ENCODE data around the gene RIMS1. TPM values are rescaled to one million over a fixed set of nuclear protein-coding genes. Genes with fewer than 3 reads are reported as not detected.

RIMS1 gene
- total RNA-seq, 1 donor from 2014 or later, result 3.9 TPM

DNA sequence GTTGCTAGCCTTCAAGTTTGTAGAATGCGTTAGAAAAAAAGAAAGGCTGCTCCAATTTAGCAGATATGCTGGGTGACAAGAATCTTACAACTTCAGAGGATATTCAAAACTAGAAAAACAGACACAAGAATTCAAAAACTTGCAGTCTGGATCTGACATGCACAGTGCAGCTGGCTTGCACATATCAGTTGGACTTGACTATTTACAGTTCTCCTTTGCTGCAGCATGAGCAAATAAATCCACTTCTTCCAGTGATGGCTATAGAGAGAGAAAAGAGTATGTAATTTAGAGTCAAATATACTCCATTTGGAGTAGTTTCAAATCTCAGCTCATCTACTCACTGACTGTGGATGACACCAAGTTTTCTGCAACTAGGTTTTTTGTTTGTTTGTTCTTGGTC lies 247.0 kb downstream of the RIMS1 start:
- Histone ChIP-seq H3K36me3 (no peaks in the 10 kb centered on the region), H3K9me3 (no peaks in the 10 kb centered on the region), H3K4me1 (no peaks in the 10 kb centered on the region), H3K27me3 (no peaks in the 10 kb centered on the region), H3K27ac (no peak overlapping the region), H3K4me3 (no peak overlapping the region)
- TF ChIP-seq, protein P1, sequence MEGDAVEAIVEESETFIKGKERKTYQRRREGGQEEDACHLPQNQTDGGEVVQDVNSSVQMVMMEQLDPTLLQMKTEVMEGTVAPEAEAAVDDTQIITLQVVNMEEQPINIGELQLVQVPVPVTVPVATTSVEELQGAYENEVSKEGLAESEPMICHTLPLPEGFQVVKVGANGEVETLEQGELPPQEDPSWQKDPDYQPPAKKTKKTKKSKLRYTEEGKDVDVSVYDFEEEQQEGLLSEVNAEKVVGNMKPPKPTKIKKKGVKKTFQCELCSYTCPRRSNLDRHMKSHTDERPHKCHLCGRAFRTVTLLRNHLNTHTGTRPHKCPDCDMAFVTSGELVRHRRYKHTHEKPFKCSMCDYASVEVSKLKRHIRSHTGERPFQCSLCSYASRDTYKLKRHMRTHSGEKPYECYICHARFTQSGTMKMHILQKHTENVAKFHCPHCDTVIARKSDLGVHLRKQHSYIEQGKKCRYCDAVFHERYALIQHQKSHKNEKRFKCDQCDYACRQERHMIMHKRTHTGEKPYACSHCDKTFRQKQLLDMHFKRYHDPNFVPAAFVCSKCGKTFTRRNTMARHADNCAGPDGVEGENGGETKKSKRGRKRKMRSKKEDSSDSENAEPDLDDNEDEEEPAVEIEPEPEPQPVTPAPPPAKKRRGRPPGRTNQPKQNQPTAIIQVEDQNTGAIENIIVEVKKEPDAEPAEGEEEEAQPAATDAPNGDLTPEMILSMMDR (IDR thresholded peaks at IDR 0.05), result no peak
- DNase-seq, result no peak
- no peak for ATAC-seq
- intact Hi-C loops (cut with DNase I), result no loop called here

GRCh38 chr6:72140795-72141194 lies 254.4 kb downstream of the RIMS1 start:
- Histone ChIP-seq H3K27ac (no peak overlapping the region), H3K4me1 (no peaks in the 10 kb centered on the region), H3K4me3 (no peak overlapping the region), H3K9me3 (no peaks in the 10 kb centered on the region), H3K27me3 (no peaks in the 10 kb centered on the region), H3K36me3 (no peaks in the 10 kb centered on the region)
- no peak for DNase-seq
- intact Hi-C loops (cut with DNase I), result no loop called here
- TF ChIP-seq, protein P1 (IDR thresholded peaks at IDR 0.05), result no peak
- no peak for ATAC-seq

- DNase-seq (no peak), ATAC-seq (no peak)
- intact Hi-C loops (cut with DNase I), result no loop called here
- H3K36me3 ChIP-seq, result no peaks in the 10 kb centered on the region
- no peaks in the 10 kb centered on the region for H3K27me3 ChIP-seq
- H3K4me3 ChIP-seq, result no peak overlapping the region
- TF ChIP-seq, protein P1 (IDR thresholded peaks at IDR 0.05), result no peak
- H3K9me3 ChIP-seq, result peaks cover 3% of the 10 kb centered on the region
- no peak overlapping the region for H3K27ac ChIP-seq
- H3K4me1 ChIP-seq, result no peaks in the 10 kb centered on the region
Observed at GRCh38 chr6:72149715-72150114, 263.4 kb downstream of the RIMS1 start.

DNA sequence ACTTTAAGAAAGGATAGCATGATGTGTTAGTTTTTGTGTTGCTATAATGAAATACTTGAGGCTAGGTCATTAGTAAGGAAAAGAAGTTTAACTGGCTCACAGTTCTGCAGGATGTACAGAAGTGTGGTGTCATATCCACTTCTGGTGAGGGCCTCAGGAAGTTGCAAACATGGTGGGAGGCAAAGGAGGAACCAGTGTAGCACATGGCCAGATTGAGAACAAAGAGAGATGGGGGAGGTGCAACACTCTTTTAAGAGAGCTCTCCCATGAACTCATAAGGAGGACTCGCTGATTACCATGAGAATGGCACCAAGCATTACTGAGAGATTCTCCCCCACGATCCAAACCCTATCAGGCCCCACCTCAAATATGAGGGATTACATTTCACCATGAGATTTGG lies 265.4 kb downstream of the RIMS1 start:
- no peak for ATAC-seq
- DNase-seq, result no peak
- Histone ChIP-seq H3K36me3 (no peaks in the 10 kb centered on the region), H3K27me3 (no peaks in the 10 kb centered on the region), H3K27ac (no peak overlapping the region), H3K9me3 (peaks cover 3% of the 10 kb centered on the region), H3K4me1 (no peaks in the 10 kb centered on the region), H3K4me3 (no peak overlapping the region)
- intact Hi-C loops (cut with DNase I), result no loop called here
- TF ChIP-seq, protein P1 (IDR thresholded peaks at IDR 0.05), result no peak

DNA sequence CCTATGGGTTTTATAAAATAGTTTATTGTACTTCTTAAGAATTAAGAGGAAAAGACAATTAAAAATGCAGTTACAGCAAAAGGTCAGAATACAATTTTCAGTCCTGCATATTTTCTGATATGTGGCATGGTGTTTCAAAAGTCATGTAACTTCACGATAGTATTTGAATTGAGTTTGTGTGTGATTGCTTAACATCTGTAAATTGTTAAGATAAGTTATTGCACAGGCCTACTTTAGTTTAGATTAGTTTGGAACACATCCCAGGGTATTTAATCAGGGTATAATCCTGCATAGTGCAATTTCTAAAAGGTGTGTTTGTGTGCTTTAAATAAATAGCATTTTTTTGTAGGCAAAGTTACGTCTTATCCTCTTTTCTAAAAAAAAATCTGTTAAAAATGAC lies 289.6 kb downstream of the RIMS1 start:
- no peaks in the 10 kb centered on the region for H3K36me3 ChIP-seq
- DNase-seq, result no peak

More for the DNA sequence above, 289.6 kb downstream of the RIMS1 start:
- Histone ChIP-seq H3K9me3 (no peaks in the 10 kb centered on the region), H3K27ac (no peak overlapping the region), H3K4me1 (no peaks in the 10 kb centered on the region), H3K4me3 (no peak overlapping the region), H3K27me3 (no peaks in the 10 kb centered on the region)
- intact Hi-C loops (cut with DNase I), result no loop called here
- TF ChIP-seq, protein P1 (IDR thresholded peaks at IDR 0.05), result no peak
- no peak for ATAC-seq
